Thoracic aorta (tissue), 2 donors: Measurements from ENCODE around the gene CHD1. TPM values are rescaled to one million over a fixed set of nuclear protein-coding genes. Genes with fewer than 3 reads are reported as not detected.

Source experiments
- ATAC-seq: fragments of 150-250 bp; one replicate; pipeline ENCODE4 v1.8.0; 2017; ENCODE audit warnings: low read depth; ENCODE audit not compliant: insufficient number of reproducible peaks, low FRiP score
- DNase-seq: peaks from one replicate; pipeline ENCODE4 v3.0.0-alpha.2; 2020; ENCODE audit warnings: low spot score
- H3K27ac ChIP-seq, 2 donors: fragments of 200-600 bp; sonication (generic); 1 replicate in 1 of 2; 2 replicates in 1 of 2; pipeline ENCODE4 v1.5.1; 2016; ENCODE audit warnings: mild to moderate bottlenecking in 2 of 2, moderate library complexity in 2 of 2
- H3K27me3 ChIP-seq: fragments of 200-600 bp; sonication (generic); replicated peaks from 2 replicates; pipeline ENCODE4 v1.6.0; 2016; ENCODE audit warnings: mild to moderate bottlenecking; ENCODE audit not compliant: insufficient read depth
- H3K36me3 ChIP-seq: fragments of 200-600 bp; sonication (generic); one replicate; pipeline ENCODE4 v1.5.1; 2016
- H3K4me1 ChIP-seq, 2 donors: fragments of 200-600 bp; sonication (generic); 1 replicate in 1 of 2; 2 replicates in 1 of 2; pipeline versions ENCODE4 v1.5.1 to v1.6.0; 2016; ENCODE audit warnings: low read depth in 2 of 2, mild to moderate bottlenecking in 1 of 2; ENCODE audit not compliant: control insufficient read depth in 1 of 2
- H3K4me3 ChIP-seq: fragments of 200-600 bp; sonication (generic); 2 replicates; pipeline ENCODE4 v1.5.1; 2016; ENCODE audit warnings: mild to moderate bottlenecking
- H3K9me3 ChIP-seq: fragments of 200-600 bp; sonication (generic); 2 replicates; pipeline ENCODE4 v1.5.1; 2016
- total RNA-seq, 2 donors: library from RNA; depleted of rRNA; stranded (reverse); fragments of >200 nt; gene quantifications; one replicate each; pipeline versions ENCODE4 v1.1.0 to v1.2.3, GENCODE V29; 2016
- TF ChIP-seq, protein P1 (sequence below): fragments of 200-600 bp; sonication (generic); IDR thresholded peaks from one replicate; pipeline ENCODE4 v1.5.1; 2019; ENCODE audit warnings: antibody characterized with exemption

The CHD1 gene
- total RNA-seq, 2 donors from 2014 or later, result 17.7 to 108 TPM

DNA sequence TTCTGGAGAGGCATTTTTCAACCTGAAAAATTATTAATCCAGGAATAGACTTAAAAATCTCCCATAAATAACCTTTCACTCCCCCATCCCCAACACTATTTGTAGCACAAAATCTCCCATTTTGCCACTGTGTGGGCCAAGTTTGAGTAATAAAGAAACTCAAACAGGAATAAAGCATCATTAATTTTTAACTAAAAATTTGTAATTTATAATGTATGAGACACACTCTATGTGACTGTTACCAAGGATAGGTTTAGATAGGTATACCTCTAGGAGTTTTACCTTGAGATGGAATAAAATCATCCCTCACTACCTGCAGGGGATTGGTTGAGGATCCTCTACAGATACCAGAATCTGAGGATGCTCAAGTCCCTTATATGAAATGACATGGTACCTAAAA is 30.1 kb downstream of the CHD1 start:
- ATAC-seq (no peak), DNase-seq (no peak)
- Histone ChIP-seq H3K4me3 (no peak overlapping the region), H3K36me3 (peaks cover 55% of the 10 kb centered on the region), H3K4me1 (no peaks in the 10 kb centered on the region), H3K9me3 (no peaks in the 10 kb centered on the region), H3K27ac (no peak overlapping the region), H3K27me3 (no peaks in the 10 kb centered on the region)
- TF ChIP-seq, protein P1, sequence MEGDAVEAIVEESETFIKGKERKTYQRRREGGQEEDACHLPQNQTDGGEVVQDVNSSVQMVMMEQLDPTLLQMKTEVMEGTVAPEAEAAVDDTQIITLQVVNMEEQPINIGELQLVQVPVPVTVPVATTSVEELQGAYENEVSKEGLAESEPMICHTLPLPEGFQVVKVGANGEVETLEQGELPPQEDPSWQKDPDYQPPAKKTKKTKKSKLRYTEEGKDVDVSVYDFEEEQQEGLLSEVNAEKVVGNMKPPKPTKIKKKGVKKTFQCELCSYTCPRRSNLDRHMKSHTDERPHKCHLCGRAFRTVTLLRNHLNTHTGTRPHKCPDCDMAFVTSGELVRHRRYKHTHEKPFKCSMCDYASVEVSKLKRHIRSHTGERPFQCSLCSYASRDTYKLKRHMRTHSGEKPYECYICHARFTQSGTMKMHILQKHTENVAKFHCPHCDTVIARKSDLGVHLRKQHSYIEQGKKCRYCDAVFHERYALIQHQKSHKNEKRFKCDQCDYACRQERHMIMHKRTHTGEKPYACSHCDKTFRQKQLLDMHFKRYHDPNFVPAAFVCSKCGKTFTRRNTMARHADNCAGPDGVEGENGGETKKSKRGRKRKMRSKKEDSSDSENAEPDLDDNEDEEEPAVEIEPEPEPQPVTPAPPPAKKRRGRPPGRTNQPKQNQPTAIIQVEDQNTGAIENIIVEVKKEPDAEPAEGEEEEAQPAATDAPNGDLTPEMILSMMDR, result no peak

DNA sequence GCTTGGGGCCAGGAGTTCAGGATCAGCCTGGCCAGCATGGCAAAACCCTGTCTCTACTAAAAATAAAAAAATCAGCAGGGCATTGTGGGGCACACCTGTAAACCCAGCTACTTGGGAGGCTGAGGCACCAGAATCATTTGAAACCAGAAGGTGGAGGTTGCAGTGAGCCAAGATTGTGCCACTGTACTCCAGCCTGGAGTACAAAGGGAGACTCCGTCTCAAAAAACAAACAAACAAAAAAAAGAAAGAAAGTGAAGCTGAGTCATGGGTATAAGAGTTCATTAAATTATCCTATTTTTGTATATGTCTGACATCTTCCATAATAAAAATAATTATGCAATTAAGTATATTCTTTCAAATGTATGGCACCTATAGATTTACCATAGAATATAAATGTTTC is 37.2 kb downstream of the CHD1 start:
- DNase-seq (no peak), ATAC-seq (no peak)
- H3K4me3 ChIP-seq, result no peak overlapping the region
- peaks cover 31% of the 10 kb centered on the region for H3K36me3 ChIP-seq
- H3K27ac ChIP-seq, result no peak overlapping the region
- TF ChIP-seq, protein P1, result no peak
- H3K9me3 ChIP-seq, result no peaks in the 10 kb centered on the region
- H3K4me1 ChIP-seq, result no peaks in the 10 kb centered on the region
- no peaks in the 10 kb centered on the region for H3K27me3 ChIP-seq

- TF ChIP-seq, protein P1, result no peak
- Histone ChIP-seq H3K9me3 (no peaks in the 10 kb centered on the region), H3K36me3 (peaks cover 45% of the 10 kb centered on the region), H3K4me3 (no peak overlapping the region), H3K27ac (no peak overlapping the region), H3K27me3 (no peaks in the 10 kb centered on the region), H3K4me1 (no peaks in the 10 kb centered on the region)
- ATAC-seq (no peak), DNase-seq (no peak)
Observed at GRCh38 chr5:98880598-98880997, 48.2 kb downstream of the CHD1 start.

GRCh38 chr5:98880151-98880550 is 48.7 kb downstream of the CHD1 start:
- ATAC-seq (no peak), DNase-seq (no peak)
- Histone ChIP-seq H3K4me1 (no peaks in the 10 kb centered on the region), H3K4me3 (no peak overlapping the region), H3K9me3 (no peaks in the 10 kb centered on the region), H3K27ac (no peak overlapping the region), H3K36me3 (peaks cover 47% of the 10 kb centered on the region), H3K27me3 (no peaks in the 10 kb centered on the region)
- TF ChIP-seq, protein P1, result no peak

GRCh38 chr5:98877600-98877999 is 51.2 kb downstream of the CHD1 start:
- Histone ChIP-seq H3K9me3 (no peaks in the 10 kb centered on the region), H3K4me1 (no peaks in the 10 kb centered on the region), H3K36me3 (peaks cover 48% of the 10 kb centered on the region), H3K27me3 (no peaks in the 10 kb centered on the region), H3K4me3 (no peak overlapping the region), H3K27ac (no peak overlapping the region)
- ATAC-seq, result no peak
- TF ChIP-seq, protein P1, result no peak
- DNase-seq, result no peak
